Measurements from ENCODE around the gene PRDX3. TPM values are rescaled to one million over a fixed set of nuclear protein-coding genes. Genes with fewer than 3 reads are reported as not detected.
A peak's percentile ranks its signal among the peaks of the same experiment; 100 is the strongest.

Gene PRDX3
- total RNA-seq (2014; rRNA removed; shearing (Covaris generic); ENCODE audit: low replicate concordance), result 88.4 and 293 TPM in 2 replicates

- peaks cover 45% of the 10 kb centered on the region for H3K79me2 ChIP-seq (ENCODE audit: low read length)
- peak within 1 kb of the TSS; percentile 74 for H3K4me2 ChIP-seq (ENCODE audit: low read depth, low read length, poor library complexity, severe bottlenecking)
- H3K27me3 ChIP-seq (ENCODE audit: low read length), result no peaks in the 10 kb centered on the region
- peak within 1 kb of the TSS; percentile 74 for H3K27ac ChIP-seq (ENCODE audit: low read length)
- no peaks in the 10 kb centered on the region for H3K9me2 ChIP-seq (replicated peaks; ENCODE audit: insufficient read depth, low read length)
- H3K4me1 ChIP-seq (ENCODE audit: low read length), result peaks cover 34% of the 10 kb centered on the region
- peak within 1 kb of the TSS; percentile 97 for H2AFZ ChIP-seq (ENCODE audit: low read length)
- peaks cover 6% of the 10 kb centered on the region; the same call in 1 of the 2 replicates for H4K20me1 ChIP-seq (ENCODE audit: insufficient read depth, low read depth, low read length)
- peak; percentile 96 for DNase-seq
- peak within 1 kb of the TSS; percentile 80 for H3K9ac ChIP-seq (ENCODE audit: low read length)
- H3K36me3 ChIP-seq (ENCODE audit: insufficient read depth, low read length), result peaks cover 18% of the 10 kb centered on the region; the same call in 1 of the 2 replicates
- no peaks in the 10 kb centered on the region for H3K9me3 ChIP-seq (ENCODE audit: low read length)
- peak within 1 kb of the TSS; percentile 80 for H3K4me3 ChIP-seq (ENCODE audit: low read length)
These were observed at the start of gene PRDX3 for GRCh38 chr10:119178372-119179119. TSS of gene PRDX3 (minus strand) at chr10:119178812. CDS start at chr10:119178790, 22 bp downstream.

DNA sequence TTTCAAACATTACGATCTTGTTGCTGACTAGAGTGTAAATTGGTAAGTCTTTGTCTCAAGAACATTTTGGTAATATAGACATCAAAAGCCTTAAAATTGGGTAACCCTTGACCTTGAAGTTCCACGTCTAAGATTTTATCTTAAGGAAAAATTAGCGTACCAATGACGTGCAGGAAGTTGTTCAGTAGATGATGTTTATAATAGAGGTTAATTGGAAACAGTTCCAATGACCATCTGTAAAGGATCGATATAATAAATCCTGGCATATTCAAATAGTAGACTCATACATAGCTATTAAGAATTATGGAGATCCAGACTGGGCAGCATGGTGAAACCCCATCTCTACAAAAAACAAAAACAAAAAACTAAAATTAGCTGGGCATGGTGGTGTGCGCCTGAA is 49.2 kb upstream of the PRDX3 start:
- Histone ChIP-seq H3K4me1 (ENCODE audit: low read length) (peaks cover 11% of the 10 kb centered on the region), H3K9me2 (replicated peaks; ENCODE audit: insufficient read depth, low read length) (no peaks in the 10 kb centered on the region), H3K36me3 (ENCODE audit: insufficient read depth, low read length) (no peaks in the 10 kb centered on the region), H3K9ac (ENCODE audit: low read length) (no peak overlapping the region), H4K20me1 (ENCODE audit: insufficient read depth, low read depth, low read length) (0 out of 2 replicates have a peak, but pooled peaks cover 3% of the 10 kb centered on the region), H3K4me2 (ENCODE audit: low read depth, low read length, poor library complexity, severe bottlenecking) (no peak overlapping the region), H3K9me3 (ENCODE audit: low read length) (no peaks in the 10 kb centered on the region), H3K4me3 (ENCODE audit: low read length) (no peak overlapping the region), H3K79me2 (ENCODE audit: low read length) (no peaks in the 10 kb centered on the region), H3K27me3 (ENCODE audit: low read length) (no peaks in the 10 kb centered on the region), H2AFZ (ENCODE audit: low read length) (no peak overlapping the region), H3K27ac (ENCODE audit: low read length) (no peak overlapping the region)
- no peak for DNase-seq

- peaks cover 33% of the 10 kb centered on the region for H3K4me1 ChIP-seq (ENCODE audit: low read length)
These were observed 46.6 kb upstream of the PRDX3 start for GRCh38 chr10:119225083-119225658.

DNA sequence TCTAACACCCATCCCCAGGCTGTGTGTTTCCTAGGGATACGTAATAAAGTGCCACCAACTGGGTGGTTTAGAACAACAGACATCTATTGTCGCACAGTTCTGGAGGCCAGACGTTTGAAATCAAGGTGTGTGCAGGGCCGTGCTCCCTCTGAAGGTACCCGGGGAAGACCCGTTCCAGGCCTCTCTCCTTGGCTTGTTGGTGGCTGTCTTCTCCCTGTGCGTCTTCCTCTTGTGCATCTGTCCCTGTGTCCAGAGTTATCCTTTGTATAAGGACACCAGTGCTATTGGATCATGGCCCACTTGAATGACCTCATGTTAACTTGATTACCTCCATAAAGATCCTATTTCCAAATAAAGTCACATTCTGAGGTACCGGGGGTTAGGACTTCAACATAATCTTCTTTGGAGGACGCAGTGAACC is 44.4 kb upstream of the PRDX3 start:
- Histone ChIP-seq H3K27ac (ENCODE audit: low read length) (no peak overlapping the region), H4K20me1 (ENCODE audit: insufficient read depth, low read depth, low read length) (0 out of 2 replicates have a peak, but pooled peaks cover 3% of the 10 kb centered on the region), H3K9me2 (replicated peaks; ENCODE audit: insufficient read depth, low read length) (no peaks in the 10 kb centered on the region), H2AFZ (ENCODE audit: low read length) (no peak overlapping the region), H3K79me2 (ENCODE audit: low read length) (no peaks in the 10 kb centered on the region), H3K4me1 (ENCODE audit: low read length) (peaks cover 33% of the 10 kb centered on the region), H3K9me3 (ENCODE audit: low read length) (no peaks in the 10 kb centered on the region), H3K4me3 (ENCODE audit: low read length) (no peak overlapping the region), H3K27me3 (ENCODE audit: low read length) (no peaks in the 10 kb centered on the region), H3K9ac (ENCODE audit: low read length) (no peak overlapping the region), H3K4me2 (ENCODE audit: low read depth, low read length, poor library complexity, severe bottlenecking) (no peak overlapping the region), H3K36me3 (ENCODE audit: insufficient read depth, low read length) (no peaks in the 10 kb centered on the region)
- DNase-seq, result no peak

More at GRCh38 chr10:119225083-119225658, 46.6 kb upstream of the PRDX3 start:
- no peaks in the 10 kb centered on the region for H3K9me2 ChIP-seq (replicated peaks; ENCODE audit: insufficient read depth, low read length)
- no peak overlapping the region for H3K9ac ChIP-seq (ENCODE audit: low read length)
- DNase-seq, result no peak
- H4K20me1 ChIP-seq (ENCODE audit: insufficient read depth, low read depth, low read length), result 0 out of 2 replicates have a peak, but pooled peaks cover 3% of the 10 kb centered on the region
- H3K4me3 ChIP-seq (ENCODE audit: low read length), result no peak overlapping the region
- no peaks in the 10 kb centered on the region for H3K9me3 ChIP-seq (ENCODE audit: low read length)
- no peaks in the 10 kb centered on the region for H3K36me3 ChIP-seq (ENCODE audit: insufficient read depth, low read length)
- no peak overlapping the region for H3K27ac ChIP-seq (ENCODE audit: low read length)
- H3K79me2 ChIP-seq (ENCODE audit: low read length), result no peaks in the 10 kb centered on the region
- no peaks in the 10 kb centered on the region for H3K27me3 ChIP-seq (ENCODE audit: low read length)
- H3K4me2 ChIP-seq (ENCODE audit: low read depth, low read length, poor library complexity, severe bottlenecking), result no peak overlapping the region
- no peak overlapping the region for H2AFZ ChIP-seq (ENCODE audit: low read length)

DNA sequence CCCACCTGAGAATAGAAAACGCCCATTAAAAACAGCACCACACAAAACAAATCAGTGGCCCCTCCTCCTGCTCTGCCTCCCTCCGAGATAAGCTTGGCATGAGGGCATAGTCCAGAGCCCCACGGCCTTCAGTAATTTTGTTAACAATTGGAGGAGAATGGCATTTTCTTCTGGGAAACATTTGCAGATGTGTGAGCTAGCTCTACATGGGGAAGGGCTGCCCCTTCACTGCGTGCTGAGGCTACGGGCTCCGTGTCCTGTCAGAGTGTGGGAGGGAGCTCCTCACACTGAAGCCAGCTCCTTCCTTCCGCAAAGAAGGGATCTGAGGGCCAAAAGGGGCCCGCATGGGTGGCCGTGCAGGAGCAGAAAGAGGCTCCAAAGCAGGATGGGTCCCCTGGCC is 43.9 kb upstream of the PRDX3 start:
- H3K4me1 ChIP-seq (ENCODE audit: low read length), result peaks cover 33% of the 10 kb centered on the region
- H3K9me2 ChIP-seq (replicated peaks; ENCODE audit: insufficient read depth, low read length), result no peaks in the 10 kb centered on the region
- H2AFZ ChIP-seq (ENCODE audit: low read length), result no peak overlapping the region
- H3K9me3 ChIP-seq (ENCODE audit: low read length), result no peaks in the 10 kb centered on the region
- no peak overlapping the region for H3K27ac ChIP-seq (ENCODE audit: low read length)
- H3K27me3 ChIP-seq (ENCODE audit: low read length), result no peaks in the 10 kb centered on the region
- no peak overlapping the region for H3K9ac ChIP-seq (ENCODE audit: low read length)
- no peaks in the 10 kb centered on the region for H3K79me2 ChIP-seq (ENCODE audit: low read length)
- H4K20me1 ChIP-seq (ENCODE audit: insufficient read depth, low read depth, low read length), result 0 out of 2 replicates have a peak, but pooled peaks cover 3% of the 10 kb centered on the region
- H3K4me3 ChIP-seq (ENCODE audit: low read length), result peak overlapping the region; percentile 26
- H3K4me2 ChIP-seq (ENCODE audit: low read depth, low read length, poor library complexity, severe bottlenecking), result peak overlapping the region; percentile 62
- H3K36me3 ChIP-seq (ENCODE audit: insufficient read depth, low read length), result no peaks in the 10 kb centered on the region
- DNase-seq, result no peak

- H3K9ac ChIP-seq (ENCODE audit: low read length), result peak overlapping the region; percentile 4; the same call in 1 of the 2 replicates
- H3K9me2 ChIP-seq (replicated peaks; ENCODE audit: insufficient read depth, low read length), result no peaks in the 10 kb centered on the region
These were observed 43.1 kb upstream of the PRDX3 start for GRCh38 chr10:119221666-119222065.

DNA sequence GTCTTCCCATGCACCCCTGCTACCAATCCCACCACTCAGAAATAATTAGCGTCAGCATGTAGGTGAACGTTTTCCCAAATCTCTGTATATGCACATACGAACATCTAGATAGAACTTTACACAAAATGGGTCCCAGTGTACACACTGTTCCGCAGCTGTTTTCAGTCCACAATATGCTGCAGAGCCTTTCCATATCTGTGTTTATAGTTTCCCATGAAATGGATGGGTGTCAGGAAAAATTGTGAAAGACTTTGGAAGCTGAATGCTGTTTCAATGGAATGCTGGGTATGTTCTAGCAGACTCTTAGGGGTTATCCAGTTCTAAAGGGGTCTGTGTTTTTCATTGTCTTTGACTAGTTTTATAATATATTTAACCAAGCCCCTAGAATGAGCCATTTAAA is 42.6 kb upstream of the PRDX3 start:
- Histone ChIP-seq H3K4me3 (ENCODE audit: low read length) (0 out of 2 replicates have a peak overlapping the region, but pooled peaks have one; percentile 26), H4K20me1 (ENCODE audit: insufficient read depth, low read depth, low read length) (0 out of 2 replicates have a peak, but pooled peaks cover 3% of the 10 kb centered on the region), H3K79me2 (ENCODE audit: low read length) (no peaks in the 10 kb centered on the region)

More at GRCh38 chr10:119221666-119222065, 43.1 kb upstream of the PRDX3 start:
- H3K4me1 ChIP-seq (ENCODE audit: low read length), result peaks cover 33% of the 10 kb centered on the region
- no peaks in the 10 kb centered on the region for H3K79me2 ChIP-seq (ENCODE audit: low read length)
- H3K9me3 ChIP-seq (ENCODE audit: low read length), result no peaks in the 10 kb centered on the region
- peak overlapping the region; percentile 62 for H3K4me2 ChIP-seq (ENCODE audit: low read depth, low read length, poor library complexity, severe bottlenecking)
- H3K27me3 ChIP-seq (ENCODE audit: low read length), result no peaks in the 10 kb centered on the region
- DNase-seq, result peak; percentile 89
- no peaks in the 10 kb centered on the region for H3K36me3 ChIP-seq (ENCODE audit: insufficient read depth, low read length)
- 0 out of 2 replicates have a peak, but pooled peaks cover 3% of the 10 kb centered on the region for H4K20me1 ChIP-seq (ENCODE audit: insufficient read depth, low read depth, low read length)
- H3K27ac ChIP-seq (ENCODE audit: low read length), result peak overlapping the region; percentile 0; the same call in 1 of the 2 replicates
- H2AFZ ChIP-seq (ENCODE audit: low read length), result no peak overlapping the region
- peak overlapping the region; percentile 26 for H3K4me3 ChIP-seq (ENCODE audit: low read length)

GRCh38 chr10:119219871-119220270 is 41.3 kb upstream of the PRDX3 start:
- Histone ChIP-seq H3K27me3 (ENCODE audit: low read length) (no peaks in the 10 kb centered on the region), H3K4me3 (ENCODE audit: low read length) (no peak overlapping the region)
- no peak for DNase-seq

More for the DNA sequence above, 42.6 kb upstream of the PRDX3 start:
- H3K9ac ChIP-seq (ENCODE audit: low read length), result no peak overlapping the region
- no peaks in the 10 kb centered on the region for H3K27me3 ChIP-seq (ENCODE audit: low read length)
- no peaks in the 10 kb centered on the region for H3K9me2 ChIP-seq (replicated peaks; ENCODE audit: insufficient read depth, low read length)
- DNase-seq, result no peak
- H3K27ac ChIP-seq (ENCODE audit: low read length), result no peak overlapping the region; the same call in 1 of the 2 replicates
- no peaks in the 10 kb centered on the region for H3K9me3 ChIP-seq (ENCODE audit: low read length)
- H3K4me1 ChIP-seq (ENCODE audit: low read length), result peaks cover 33% of the 10 kb centered on the region
- peak overlapping the region; percentile 62 for H3K4me2 ChIP-seq (ENCODE audit: low read depth, low read length, poor library complexity, severe bottlenecking)
- H3K36me3 ChIP-seq (ENCODE audit: insufficient read depth, low read length), result no peaks in the 10 kb centered on the region
- H2AFZ ChIP-seq (ENCODE audit: low read length), result no peak overlapping the region

More at GRCh38 chr10:119219871-119220270, 41.3 kb upstream of the PRDX3 start:
- H3K9me3 ChIP-seq (ENCODE audit: low read length), result no peaks in the 10 kb centered on the region
- H2AFZ ChIP-seq (ENCODE audit: low read length), result no peak overlapping the region
- H3K9me2 ChIP-seq (replicated peaks; ENCODE audit: insufficient read depth, low read length), result no peaks in the 10 kb centered on the region
- no peak overlapping the region for H3K9ac ChIP-seq (ENCODE audit: low read length)
- H3K79me2 ChIP-seq (ENCODE audit: low read length), result no peaks in the 10 kb centered on the region
- no peak overlapping the region for H3K4me2 ChIP-seq (ENCODE audit: low read depth, low read length, poor library complexity, severe bottlenecking)
- H4K20me1 ChIP-seq (ENCODE audit: insufficient read depth, low read depth, low read length), result 0 out of 2 replicates have a peak, but pooled peaks cover 3% of the 10 kb centered on the region
- H3K27ac ChIP-seq (ENCODE audit: low read length), result no peak overlapping the region
- H3K4me1 ChIP-seq (ENCODE audit: low read length), result peaks cover 44% of the 10 kb centered on the region
- H3K36me3 ChIP-seq (ENCODE audit: insufficient read depth, low read length), result no peaks in the 10 kb centered on the region
